Neural cell (in vitro differentiated cells): ENCODE measurements around the gene DLST. TPM values are rescaled to one million over a fixed set of nuclear protein-coding genes. Genes with fewer than 3 reads are reported as not detected.

Source experiments
- H2AFZ ChIP-seq: fragments of 200-600, 300-800 bp; sonication (generic), shearing (Covaris generic); 2 replicates; pipeline ENCODE4 v1.6.0; 2014; ENCODE audit warnings: low read depth, mild to moderate bottlenecking, antibody characterized with exemption, low read length, moderate library complexity
- H3F3A ChIP-seq: fragments of 200-600 bp; shearing (Covaris generic); 2 replicates; pipeline ENCODE4 v1.6.1; 2016; ENCODE audit warnings: mild to moderate bottlenecking, moderate library complexity, mixed read lengths, antibody characterized with exemption, low read length; ENCODE audit not compliant: insufficient read depth, poor library complexity, severe bottlenecking
- H3K27ac ChIP-seq: fragments of 200-600, 300-800 bp; sonication (generic), shearing (Covaris generic); 2 replicates; pipeline ENCODE4 v1.5.1; 2014; ENCODE audit warnings: mild to moderate bottlenecking, low read length, moderate library complexity
- H3K27me3 ChIP-seq: fragments of 300-800, 200-600 bp; sonication (generic), shearing (Covaris generic); 2 replicates; pipeline ENCODE4 v1.6.0; 2014; ENCODE audit warnings: mild to moderate bottlenecking, low read depth, low read length, moderate library complexity; ENCODE audit not compliant: insufficient read depth
- H3K36me3 ChIP-seq: fragments of 300-800, 200-600 bp; sonication (generic), shearing (Covaris generic); 2 replicates; pipeline ENCODE4 v1.5.1; 2014; ENCODE audit warnings: mild to moderate bottlenecking, antibody characterized with exemption, low read length, moderate library complexity; ENCODE audit not compliant: insufficient read depth
- H3K4me2 ChIP-seq: fragments of 300-800, 200-600 bp; sonication (generic), shearing (Covaris generic); 2 replicates; pipeline ENCODE4 v1.6.0; 2014; ENCODE audit warnings: mild to moderate bottlenecking, low read length
- H3K4me3 ChIP-seq: fragments of 300-800, 200-600 bp; sonication (generic), shearing (Covaris generic); 2 replicates; pipeline ENCODE4 v1.5.1; 2014; ENCODE audit warnings: mild to moderate bottlenecking, low read length, moderate library complexity
- H3K79me2 ChIP-seq: fragments of 200-600 bp; shearing (Covaris generic); replicated peaks from 2 replicates; pipeline ENCODE4 v1.6.0; 2014; ENCODE audit warnings: mild to moderate bottlenecking, low read length, moderate library complexity; ENCODE audit not compliant: insufficient read depth
- H3K9ac ChIP-seq: fragments of 300-800, 200-600 bp; sonication (generic), shearing (Covaris generic); 2 replicates; pipeline ENCODE4 v1.6.1; 2016; ENCODE audit warnings: mild to moderate bottlenecking, low read length, mixed read lengths
- H3K9me2 ChIP-seq: fragments of 200-600 bp; shearing (Covaris generic); 2 replicates; pipeline ENCODE4 v1.6.1; 2016; ENCODE audit warnings: mild to moderate bottlenecking, low read length, mixed read lengths; ENCODE audit not compliant: insufficient read depth
- H3K9me3 ChIP-seq: fragments of 200-600, 300-800 bp; sonication (generic), shearing (Covaris generic); 2 replicates; pipeline ENCODE4 v1.6.1; 2016; ENCODE audit warnings: mild to moderate bottlenecking, mixed run types, low read length, moderate library complexity, mixed read lengths
- H4K20me1 ChIP-seq: fragments of 200-600 bp; shearing (Covaris generic); 2 replicates; pipeline ENCODE4 v1.6.1; 2016; ENCODE audit warnings: mild to moderate bottlenecking, mixed run types; ENCODE audit not compliant: insufficient read depth
- EP300 ChIP-seq: fragments of 450-650 bp; conservative IDR thresholded peaks from 2 replicates; pipeline ENCODE4 v1.6.1; 2014; ENCODE audit warnings: antibody characterized with exemption, mild to moderate bottlenecking, moderate library complexity; ENCODE audit not compliant: poor library complexity, severe bottlenecking
- EZH2 ChIP-seq: fragments of 200-600, 300-800 bp; shearing (Covaris generic), sonication (generic); IDR thresholded peaks from 2 replicates; pipeline ENCODE4 v1.6.1; 2014; ENCODE audit warnings: antibody characterized with exemption, low read length, borderline replicate concordance, mild to moderate bottlenecking; ENCODE audit not compliant: insufficient read depth, poor library complexity, severe bottlenecking
- MXI1 ChIP-seq: fragments of 450-650 bp; conservative IDR thresholded peaks from 2 replicates; pipeline ENCODE4 v1.6.1; 2014; ENCODE audit warnings: antibody characterized with exemption, mild to moderate bottlenecking; ENCODE audit not compliant: poor library complexity, severe bottlenecking
- POLR2AphosphoS5 ChIP-seq: IDR thresholded peaks from 2 replicates; pipeline ENCODE4 v1.6.1; 2012
- RAD21 ChIP-seq: fragments of 450-650 bp; conservative IDR thresholded peaks from 2 replicates; pipeline ENCODE4 v1.6.1; 2014; ENCODE audit warnings: antibody characterized with exemption, mild to moderate bottlenecking, moderate library complexity
- REST ChIP-seq: IDR thresholded peaks from 2 replicates; pipeline ENCODE4 v1.6.1; 2012; ENCODE audit warnings: borderline replicate concordance
- SMC3 ChIP-seq: fragments of 450-650 bp; conservative IDR thresholded peaks from 2 replicates; pipeline ENCODE4 v1.6.1; 2014; ENCODE audit warnings: antibody characterized with exemption, mild to moderate bottlenecking, moderate library complexity; ENCODE audit not compliant: poor library complexity
- TAF1 ChIP-seq: IDR thresholded peaks from 2 replicates; pipeline ENCODE4 v1.6.1; 2012; ENCODE audit warnings: low read depth
- polyA plus RNA-seq: library from polyadenylated mRNA; depleted of rRNA; stranded (reverse); fragments of >200 nt; gene quantifications from 2 replicates; pipeline ENCODE4 v1.2.3, GENCODE V29; 2014
- TF ChIP-seq, protein P1 (sequence below): fragments of 450-650 bp; IDR thresholded peaks from 2 replicates; pipeline ENCODE4 v1.5.1; 2014; ENCODE audit warnings: antibody characterized with exemption, mild to moderate bottlenecking, moderate library complexity; ENCODE audit not compliant: poor library complexity, severe bottlenecking

Gene DLST
- polyA plus RNA-seq, 1 donor from 2014 or later, result 59.7 TPM

GRCh38 chr14:74858022-74858421, 23.7 kb upstream of the DLST start:
- no peaks in the 10 kb centered on the region for H3F3A ChIP-seq
- no peak overlapping the region for H3K4me3 ChIP-seq
- no peaks in the 10 kb centered on the region for H3K79me2 ChIP-seq
- no peaks in the 10 kb centered on the region for H3K9me3 ChIP-seq
- H3K4me2 ChIP-seq, result no peak overlapping the region
- no peak overlapping the region for H2AFZ ChIP-seq
- H3K36me3 ChIP-seq, result no peaks in the 10 kb centered on the region
- H4K20me1 ChIP-seq, result no peaks in the 10 kb centered on the region
- H3K27me3 ChIP-seq, result no peaks in the 10 kb centered on the region
- no peak overlapping the region for H3K27ac ChIP-seq
- no peak for TF ChIP-seq EP300
- TF ChIP-seq POLR2AphosphoS5, result no peak
- no peak for TF ChIP-seq RAD21
- no peak for TF ChIP-seq REST
- TF ChIP-seq EZH2, result no peak
- TF ChIP-seq TAF1, result no peak
- no peak for TF ChIP-seq MXI1
- TF ChIP-seq SMC3, result no peak
- TF ChIP-seq, protein P1, sequence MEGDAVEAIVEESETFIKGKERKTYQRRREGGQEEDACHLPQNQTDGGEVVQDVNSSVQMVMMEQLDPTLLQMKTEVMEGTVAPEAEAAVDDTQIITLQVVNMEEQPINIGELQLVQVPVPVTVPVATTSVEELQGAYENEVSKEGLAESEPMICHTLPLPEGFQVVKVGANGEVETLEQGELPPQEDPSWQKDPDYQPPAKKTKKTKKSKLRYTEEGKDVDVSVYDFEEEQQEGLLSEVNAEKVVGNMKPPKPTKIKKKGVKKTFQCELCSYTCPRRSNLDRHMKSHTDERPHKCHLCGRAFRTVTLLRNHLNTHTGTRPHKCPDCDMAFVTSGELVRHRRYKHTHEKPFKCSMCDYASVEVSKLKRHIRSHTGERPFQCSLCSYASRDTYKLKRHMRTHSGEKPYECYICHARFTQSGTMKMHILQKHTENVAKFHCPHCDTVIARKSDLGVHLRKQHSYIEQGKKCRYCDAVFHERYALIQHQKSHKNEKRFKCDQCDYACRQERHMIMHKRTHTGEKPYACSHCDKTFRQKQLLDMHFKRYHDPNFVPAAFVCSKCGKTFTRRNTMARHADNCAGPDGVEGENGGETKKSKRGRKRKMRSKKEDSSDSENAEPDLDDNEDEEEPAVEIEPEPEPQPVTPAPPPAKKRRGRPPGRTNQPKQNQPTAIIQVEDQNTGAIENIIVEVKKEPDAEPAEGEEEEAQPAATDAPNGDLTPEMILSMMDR, result no peak
- H3K9me2 ChIP-seq, result no peaks in the 10 kb centered on the region
- H3K9ac ChIP-seq, result no peak overlapping the region

DNA sequence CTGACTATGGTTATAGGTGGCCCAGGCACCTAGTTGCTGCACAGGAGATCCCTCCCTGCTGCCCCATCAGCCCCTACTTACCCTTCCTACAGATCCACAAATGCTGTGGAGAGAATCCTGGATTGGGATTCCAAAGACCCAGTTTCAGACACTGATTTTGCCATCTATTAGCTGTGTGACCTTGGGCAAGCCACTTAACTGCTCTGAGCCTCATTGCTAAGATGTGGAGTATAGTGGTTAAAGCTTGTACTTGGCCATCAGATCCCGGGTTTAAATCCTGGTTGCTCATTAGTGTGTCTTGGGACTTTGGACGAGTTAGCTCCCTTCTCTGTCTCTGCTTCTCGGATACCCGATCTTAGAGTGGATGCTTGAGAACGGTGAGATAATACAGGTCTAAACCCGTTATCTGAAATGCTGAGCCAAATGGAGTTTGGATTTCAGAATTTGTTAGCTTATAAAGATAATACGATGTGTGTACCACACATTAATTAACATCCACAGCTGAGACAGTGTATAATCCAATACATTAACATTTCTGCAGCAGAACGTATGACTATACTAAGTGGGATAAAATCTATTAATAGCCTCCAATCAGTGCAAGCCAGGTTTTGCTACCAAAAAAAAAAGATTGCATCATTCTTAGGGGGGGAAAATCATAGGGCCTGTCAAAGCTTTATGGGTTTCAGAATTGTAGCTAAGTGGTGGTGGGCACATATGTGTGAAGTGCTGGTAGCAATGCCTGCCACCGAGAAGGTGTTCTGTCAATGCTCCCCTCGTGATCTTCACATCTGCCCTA, 21.8 kb upstream of the DLST start:
- Histone ChIP-seq H3K36me3 (no peaks in the 10 kb centered on the region), H2AFZ (no peak overlapping the region), H3K9ac (no peak overlapping the region), H3F3A (no peaks in the 10 kb centered on the region), H3K79me2 (no peaks in the 10 kb centered on the region), H3K4me2 (no peak overlapping the region), H3K9me2 (no peaks in the 10 kb centered on the region), H3K4me3 (no peak overlapping the region), H3K27ac (no peak overlapping the region), H4K20me1 (no peaks in the 10 kb centered on the region), H3K27me3 (no peaks in the 10 kb centered on the region), H3K9me3 (no peaks in the 10 kb centered on the region)
- no peak for TF ChIP-seq SMC3
- TF ChIP-seq REST, result no peak
- no peak for TF ChIP-seq EZH2
- no peak for TF ChIP-seq POLR2AphosphoS5
- no peak for TF ChIP-seq MXI1
- TF ChIP-seq EP300, result no peak
- TF ChIP-seq RAD21, result no peak
- TF ChIP-seq, protein P1, result no peak
- TF ChIP-seq TAF1, result no peak
